ENCODE data around the gene PDE11A. TPM values are rescaled to one million over a fixed set of nuclear protein-coding genes. Genes with fewer than 3 reads are reported as not detected.

PDE11A gene
- total and polyA plus RNA-seq, 10 donors, result 0.02 to 1.2 (median 0.22) TPM; not detected in 3

DNA sequence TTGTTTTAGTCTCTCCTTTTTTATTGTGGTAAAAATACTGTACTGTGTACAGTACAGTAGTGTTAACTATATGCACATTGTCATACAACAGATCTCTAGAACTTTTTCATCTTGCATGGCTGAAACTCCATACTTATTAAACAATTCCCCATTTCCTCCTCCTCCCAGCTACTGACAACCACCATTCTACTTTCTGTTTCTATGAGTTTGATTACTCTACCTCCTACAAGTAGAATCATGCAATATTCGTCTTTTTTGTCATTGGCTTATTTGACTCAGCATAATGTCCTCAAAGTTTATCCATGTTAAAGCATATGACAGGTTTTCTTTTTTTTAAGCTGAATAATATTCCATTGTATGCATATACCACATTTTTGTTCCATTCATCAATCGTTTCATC is 341.8 kb downstream of the PDE11A start:
- no peak overlapping the region for H3K27ac ChIP-seq
- H3K27me3 ChIP-seq (replicated peaks in 1 of 7), result peaks cover 0 to 6% (median 0%) of the 10 kb centered on the region in 7 donors
- no peak for DNase-seq
- H3K4me3 ChIP-seq, result no peak overlapping the region
- no peaks in the 10 kb centered on the region for H3K9me3 ChIP-seq
- no peaks in the 10 kb centered on the region for H3K36me3 ChIP-seq
- intact Hi-C loops (cut with DNase I; ENCODE audit: low total_unique reads), result no loop called here
- H3K4me1 ChIP-seq, result no peaks in the 10 kb centered on the region
- TF ChIP-seq POLR2A (IDR thresholded peaks at IDR 0.05) (no peak), POLR2AphosphoS5 (IDR thresholded peaks at IDR 0.05) (no peak)
- TF ChIP-seq, protein P1, sequence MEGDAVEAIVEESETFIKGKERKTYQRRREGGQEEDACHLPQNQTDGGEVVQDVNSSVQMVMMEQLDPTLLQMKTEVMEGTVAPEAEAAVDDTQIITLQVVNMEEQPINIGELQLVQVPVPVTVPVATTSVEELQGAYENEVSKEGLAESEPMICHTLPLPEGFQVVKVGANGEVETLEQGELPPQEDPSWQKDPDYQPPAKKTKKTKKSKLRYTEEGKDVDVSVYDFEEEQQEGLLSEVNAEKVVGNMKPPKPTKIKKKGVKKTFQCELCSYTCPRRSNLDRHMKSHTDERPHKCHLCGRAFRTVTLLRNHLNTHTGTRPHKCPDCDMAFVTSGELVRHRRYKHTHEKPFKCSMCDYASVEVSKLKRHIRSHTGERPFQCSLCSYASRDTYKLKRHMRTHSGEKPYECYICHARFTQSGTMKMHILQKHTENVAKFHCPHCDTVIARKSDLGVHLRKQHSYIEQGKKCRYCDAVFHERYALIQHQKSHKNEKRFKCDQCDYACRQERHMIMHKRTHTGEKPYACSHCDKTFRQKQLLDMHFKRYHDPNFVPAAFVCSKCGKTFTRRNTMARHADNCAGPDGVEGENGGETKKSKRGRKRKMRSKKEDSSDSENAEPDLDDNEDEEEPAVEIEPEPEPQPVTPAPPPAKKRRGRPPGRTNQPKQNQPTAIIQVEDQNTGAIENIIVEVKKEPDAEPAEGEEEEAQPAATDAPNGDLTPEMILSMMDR (IDR thresholded peaks at IDR 0.05 in 8 of 11, conservative IDR thresholded peaks at IDR 0.05 in 3 of 11), result no peak
- 69 to 80% (median 75%) methylated on average over 2 of the region's 2 CpGs for WGBS, 5 donors

DNA sequence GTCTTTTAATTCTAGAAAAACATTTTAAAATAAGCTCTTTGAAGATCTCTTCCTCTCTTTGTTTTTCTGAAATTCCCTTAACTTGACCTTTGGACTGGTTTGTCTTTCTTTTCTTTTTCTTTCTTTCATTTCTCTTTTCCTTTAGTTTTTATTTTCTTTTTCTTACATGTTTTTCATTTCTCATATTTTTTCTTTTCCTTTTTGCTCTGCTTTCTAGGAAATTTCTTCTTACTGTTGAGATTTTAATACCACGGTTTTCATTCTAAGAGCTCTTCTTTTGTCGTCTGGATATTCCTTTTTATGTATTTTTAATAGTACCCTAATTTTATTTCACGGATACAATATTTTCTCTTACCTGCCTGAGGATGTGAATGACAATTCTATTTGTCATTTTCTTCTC is 342.2 kb downstream of the PDE11A start:
- H3K36me3 ChIP-seq, result no peaks in the 10 kb centered on the region
- TF ChIP-seq, protein P1 (IDR thresholded peaks at IDR 0.05 in 8 of 11, conservative IDR thresholded peaks at IDR 0.05 in 3 of 11), result no peak
- TF ChIP-seq POLR2AphosphoS5 (IDR thresholded peaks at IDR 0.05) (no peak), POLR2A (IDR thresholded peaks at IDR 0.05) (no peak)
- H3K27me3 ChIP-seq (replicated peaks in 1 of 7), result peaks cover 0 to 5% (median 0%) of the 10 kb centered on the region in 7 donors
- DNase-seq, result no peak
- intact Hi-C loops (cut with DNase I; ENCODE audit: low total_unique reads), result no loop called here
- no peaks in the 10 kb centered on the region for H3K9me3 ChIP-seq
- H3K27ac ChIP-seq, result no peak overlapping the region
- no peak overlapping the region for H3K4me3 ChIP-seq
- H3K4me1 ChIP-seq, result no peaks in the 10 kb centered on the region
- 86 to 94% (median 90%) methylated on average over 3 of the region's 3 CpGs for WGBS, 5 donors

DNA sequence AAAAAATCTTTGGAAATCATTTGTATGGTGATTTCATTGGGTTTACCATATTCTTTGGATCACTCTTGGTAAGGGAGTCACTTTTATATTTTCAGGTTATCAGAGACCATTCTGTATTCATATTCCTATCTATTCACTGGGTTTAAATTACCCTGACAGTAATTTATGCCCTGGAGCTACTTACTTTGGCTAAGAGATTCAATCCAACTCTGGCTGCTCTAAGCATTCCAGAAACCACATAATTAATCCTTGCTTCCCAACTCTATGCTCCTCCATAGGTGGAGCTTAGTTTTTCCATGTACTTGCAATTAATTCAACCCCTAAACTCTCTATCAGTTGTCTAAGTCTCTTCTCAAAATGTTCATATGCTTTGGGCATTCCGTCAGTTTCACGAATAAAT is 343.7 kb downstream of the PDE11A start:
- Histone ChIP-seq H3K27ac (no peak overlapping the region), H3K27me3 (replicated peaks in 1 of 7) (peaks cover 0 to 5% (median 0%) of the 10 kb centered on the region in 7 donors), H3K36me3 (no peaks in the 10 kb centered on the region), H3K4me3 (no peak overlapping the region), H3K9me3 (no peaks in the 10 kb centered on the region), H3K4me1 (peaks cover 0 to 4% (median 0%) of the 10 kb centered on the region in 6 donors)
- WGBS, 5 donors, result 90 to 99% (median 96%) methylated on average over 2 of the region's 2 CpGs
- TF ChIP-seq POLR2A (IDR thresholded peaks at IDR 0.05), result no peak
- TF ChIP-seq, protein P1 (IDR thresholded peaks at IDR 0.05 in 8 of 11, conservative IDR thresholded peaks at IDR 0.05 in 3 of 11), result no peak
- no peak for TF ChIP-seq POLR2AphosphoS5 (IDR thresholded peaks at IDR 0.05)
- intact Hi-C loops (cut with DNase I; ENCODE audit: low total_unique reads), result loop anchor here (10.0 kb wide), 1 partner anchor 234 kb away; no protein-coding TSS in a partner anchor
- DNase-seq, result no peak

DNA sequence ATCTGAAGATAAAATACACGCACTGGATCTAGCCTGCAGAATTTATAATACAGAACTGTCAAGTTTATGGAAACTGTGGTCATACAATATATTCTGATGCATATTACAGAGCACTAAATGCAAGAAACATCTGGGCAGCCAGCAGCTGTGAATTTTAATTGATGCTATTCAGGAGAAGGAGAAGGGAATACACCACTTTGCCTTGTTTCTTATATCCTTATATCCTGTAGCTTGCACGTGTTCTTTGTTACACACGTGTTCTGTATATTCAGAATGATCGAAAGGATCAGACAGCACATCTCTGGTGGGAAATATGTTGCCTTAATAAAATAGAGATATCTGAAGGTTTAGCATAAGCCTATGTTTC is 344.2 kb downstream of the PDE11A start:
- no peak for DNase-seq
- H3K4me1 ChIP-seq, result peaks cover 0 to 4% (median 0%) of the 10 kb centered on the region in 6 donors
- 68 to 87% (median 74%) methylated on average over 4 of the region's 4 CpGs for WGBS, 5 donors
- H3K27ac ChIP-seq, result no peak overlapping the region
- H3K9me3 ChIP-seq, result no peaks in the 10 kb centered on the region
- H3K27me3 ChIP-seq (replicated peaks in 1 of 7), result peaks cover 0 to 5% (median 0%) of the 10 kb centered on the region in 7 donors
- no peaks in the 10 kb centered on the region for H3K36me3 ChIP-seq
- H3K4me3 ChIP-seq, result no peak overlapping the region
- intact Hi-C loops (cut with DNase I; ENCODE audit: low total_unique reads), result loop anchor here (10.0 kb wide), 1 partner anchor 234 kb away; no protein-coding TSS in a partner anchor
- TF ChIP-seq POLR2AphosphoS5 (IDR thresholded peaks at IDR 0.05) (no peak), POLR2A (IDR thresholded peaks at IDR 0.05) (no peak)
- TF ChIP-seq, protein P1 (IDR thresholded peaks at IDR 0.05 in 8 of 11, conservative IDR thresholded peaks at IDR 0.05 in 3 of 11), result no peak
